Measurements from ENCODE around the gene MYBPHL. TPM values are rescaled to one million over a fixed set of nuclear protein-coding genes. Genes with fewer than 3 reads are reported as not detected.

The MYBPHL gene
- total RNA-seq, 2 donors from 2014 or later: 0.29 TPM; not detected in 1

DNA sequence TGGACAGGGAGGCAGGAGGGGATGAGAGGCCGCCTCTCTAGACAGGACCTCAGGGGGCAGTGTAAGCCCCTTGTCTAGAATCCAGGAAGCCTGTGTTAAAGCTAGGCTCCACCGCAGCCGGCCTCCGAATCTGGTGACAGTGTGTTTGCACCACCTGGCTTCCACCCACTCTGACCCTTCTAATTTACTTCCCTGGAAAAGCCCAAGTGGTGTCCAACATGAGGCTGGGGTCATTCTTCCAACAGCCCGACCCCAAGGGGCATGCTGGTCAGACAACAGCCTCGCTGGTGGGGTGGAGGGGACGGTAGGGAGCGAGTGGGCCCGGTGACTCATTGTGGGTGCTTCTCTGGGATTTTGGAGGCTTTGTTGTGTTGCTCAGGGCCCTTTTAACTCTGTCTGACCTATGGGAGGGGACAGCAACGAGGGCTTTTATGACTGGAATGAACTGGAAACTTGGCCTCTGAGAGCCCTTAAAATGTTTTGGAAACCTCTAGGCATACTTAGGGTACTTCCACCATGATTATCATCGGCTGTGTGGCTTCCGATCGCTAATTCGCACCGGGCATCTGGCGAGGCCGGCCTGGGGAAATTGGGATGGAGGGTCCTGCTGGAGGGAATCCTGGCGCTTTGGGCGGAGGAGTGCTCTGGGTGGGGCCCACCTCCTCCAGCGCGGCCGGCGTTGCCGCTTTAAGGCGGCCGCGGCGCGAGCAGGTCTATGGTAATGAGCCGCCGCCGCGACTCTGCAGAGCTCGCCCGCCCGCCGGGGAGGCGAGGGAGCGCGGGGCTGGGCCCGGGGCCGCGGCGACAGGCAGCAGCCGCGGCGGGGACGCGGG is 57.8 kb downstream of the MYBPHL start, which contains the start of gene CELSR2:
Gene CELSR2 (plus strand): TSS at position 743 of the 833 bp plus-strand sequence. CDS start 541 bp downstream, outside the sequence.
- intact Hi-C loops (cut with DNase I): no loop called here

DNA sequence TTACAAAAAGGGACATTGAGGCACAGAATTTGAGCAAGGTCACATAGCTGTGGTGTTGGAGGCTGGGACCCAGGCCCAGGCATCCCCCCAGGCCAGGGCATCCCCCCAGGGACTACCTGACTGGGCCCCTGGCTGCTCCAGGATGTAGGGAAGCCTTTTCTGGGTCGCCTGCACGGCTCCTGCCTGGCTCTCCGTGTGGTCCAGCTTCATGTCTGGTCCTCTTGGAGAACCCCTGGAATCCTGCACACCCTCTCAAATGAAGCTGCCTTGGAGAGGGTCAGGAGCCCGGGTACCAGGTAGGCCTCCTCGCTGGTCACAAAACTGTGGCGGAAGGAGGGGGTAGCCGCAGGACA is 58.4 kb downstream of the MYBPHL start:
- DNase-seq (ENCODE audit: low spot score): peak; percentile 58
- intact Hi-C loops (cut with DNase I): no loop called here

More for the DNA sequence above, 57.8 kb downstream of the MYBPHL start, which contains the start of gene CELSR2:
- DNase-seq (ENCODE audit: low spot score): peak; percentile 85

DNA sequence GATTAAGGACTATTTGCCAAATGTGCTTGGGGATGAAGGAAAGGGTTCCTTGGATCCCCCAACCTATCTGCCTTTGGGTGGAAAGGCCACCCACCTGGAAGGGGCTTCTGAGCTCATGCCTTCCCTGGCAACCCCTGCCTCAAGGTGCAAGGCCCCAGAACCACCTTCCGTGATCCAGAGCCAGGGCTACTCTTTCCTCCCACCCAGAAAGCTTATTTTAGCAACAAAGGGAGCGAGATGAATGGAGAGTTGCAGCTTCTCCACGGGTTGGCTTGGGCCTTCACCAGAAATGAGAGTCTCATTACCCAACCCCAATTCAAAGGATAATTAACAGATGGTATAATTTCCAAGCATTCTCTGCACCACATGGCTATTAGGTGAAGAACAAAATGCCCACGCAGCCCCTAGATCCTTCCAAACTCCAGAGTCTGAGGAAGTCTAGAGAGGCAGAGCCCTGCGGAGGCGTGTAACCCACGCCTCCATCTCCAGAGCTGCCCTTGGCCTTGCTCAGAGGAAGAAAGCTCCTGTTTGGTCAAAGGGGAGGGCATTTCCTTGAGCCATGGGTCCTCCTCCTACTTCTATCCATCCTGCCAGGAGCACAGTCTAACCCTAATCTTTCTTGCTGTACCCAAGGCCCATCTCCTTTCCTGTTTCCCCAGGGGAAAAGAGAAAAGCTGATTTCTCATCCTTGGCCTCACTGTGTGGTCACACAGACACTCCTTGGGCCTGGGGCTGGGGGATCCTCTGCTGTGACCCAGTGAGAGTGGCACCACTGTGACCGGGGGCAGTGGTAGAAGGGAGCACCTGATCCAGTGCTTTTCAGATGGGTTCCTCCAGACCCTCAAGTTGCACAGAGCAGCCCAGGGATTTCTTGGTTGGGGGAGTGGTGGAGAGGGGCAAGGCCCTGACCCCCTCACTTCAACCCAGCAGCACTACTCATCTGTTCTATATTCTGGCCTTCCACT is 59.1 kb downstream of the MYBPHL start:
- no peak for DNase-seq (ENCODE audit: low spot score)
- intact Hi-C loops (cut with DNase I): no loop called here

DNA sequence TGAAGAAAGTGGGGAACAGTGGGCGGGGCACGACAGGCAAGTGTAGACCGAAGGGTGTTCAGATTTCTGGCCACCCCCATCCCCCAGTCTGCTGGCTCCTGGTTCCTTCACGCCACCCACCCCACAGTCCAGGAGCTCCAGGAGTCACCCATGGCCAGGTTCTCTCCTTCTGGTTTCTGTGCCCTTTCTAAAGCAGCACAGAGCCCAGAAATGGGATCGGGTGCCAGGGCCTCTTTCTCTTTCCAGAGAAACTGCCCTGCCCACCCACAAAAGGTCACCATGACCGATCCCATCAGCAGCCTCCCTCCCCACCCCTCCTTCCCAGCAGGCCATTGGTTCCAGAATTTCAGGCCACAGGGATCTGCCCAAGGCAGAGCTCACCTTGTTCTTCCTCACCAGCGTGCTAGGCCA is 60.7 kb downstream of the MYBPHL start:
- DNase-seq (ENCODE audit: low spot score): no peak

DNA sequence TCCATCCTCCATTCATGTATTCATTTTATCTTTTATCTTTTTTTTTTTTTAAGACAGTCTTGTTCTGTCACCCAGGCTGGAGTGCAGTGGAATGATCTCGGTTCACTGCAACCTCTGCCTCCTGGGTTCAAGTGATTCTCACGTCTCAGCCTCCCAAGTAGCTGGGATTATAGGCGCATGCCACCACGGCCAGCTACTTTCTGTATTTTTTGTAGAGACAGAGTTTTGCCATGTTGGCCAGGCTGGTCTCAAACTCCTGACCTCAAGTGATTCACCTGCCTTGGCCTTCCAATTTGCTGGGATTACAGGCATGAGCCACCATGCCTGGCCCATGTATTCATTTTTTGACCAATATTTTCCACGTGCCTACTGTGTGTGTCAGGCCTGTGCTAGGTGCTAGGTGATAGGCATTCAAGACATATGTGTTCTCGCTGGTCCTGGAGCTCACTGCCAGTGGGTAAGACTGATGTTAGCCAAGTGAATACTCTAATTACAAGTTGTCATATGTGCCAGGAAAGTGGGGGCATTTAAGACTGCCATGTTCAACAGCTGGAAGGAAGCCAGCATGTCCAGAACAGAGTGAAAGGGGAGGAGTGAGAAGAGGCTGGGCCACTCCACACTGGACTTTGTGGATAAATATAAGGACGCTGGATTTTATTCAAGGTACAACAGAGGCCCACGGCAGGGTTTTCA is 62.8 kb downstream of the MYBPHL start:
- no peak for DNase-seq (ENCODE audit: low spot score)
- intact Hi-C loops (cut with DNase I): no loop called here

More for the DNA sequence above, 60.7 kb downstream of the MYBPHL start:
- intact Hi-C loops (cut with DNase I): no loop called here

DNA sequence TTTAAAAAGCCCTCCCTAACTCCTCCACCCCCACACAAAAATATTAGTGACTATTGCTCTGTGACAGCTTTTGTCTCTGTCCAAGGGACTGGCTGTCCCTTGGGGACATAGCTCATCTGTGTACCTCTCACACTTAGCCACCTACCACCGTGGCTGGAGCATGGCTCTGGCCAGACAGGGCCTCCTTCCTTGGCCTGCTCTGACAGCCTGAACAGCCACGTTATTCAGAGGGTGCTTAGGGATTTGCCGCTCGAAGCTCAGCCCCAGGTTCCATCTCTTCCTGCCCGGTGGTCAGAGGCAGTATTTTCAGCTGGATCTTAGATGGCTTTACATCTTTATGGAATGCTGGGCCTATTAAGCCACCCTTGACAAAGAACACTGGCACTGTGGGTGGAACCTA is 63.6 kb downstream of the MYBPHL start:
- DNase-seq (ENCODE audit: low spot score): no peak
- intact Hi-C loops (cut with DNase I): no loop called here

DNA sequence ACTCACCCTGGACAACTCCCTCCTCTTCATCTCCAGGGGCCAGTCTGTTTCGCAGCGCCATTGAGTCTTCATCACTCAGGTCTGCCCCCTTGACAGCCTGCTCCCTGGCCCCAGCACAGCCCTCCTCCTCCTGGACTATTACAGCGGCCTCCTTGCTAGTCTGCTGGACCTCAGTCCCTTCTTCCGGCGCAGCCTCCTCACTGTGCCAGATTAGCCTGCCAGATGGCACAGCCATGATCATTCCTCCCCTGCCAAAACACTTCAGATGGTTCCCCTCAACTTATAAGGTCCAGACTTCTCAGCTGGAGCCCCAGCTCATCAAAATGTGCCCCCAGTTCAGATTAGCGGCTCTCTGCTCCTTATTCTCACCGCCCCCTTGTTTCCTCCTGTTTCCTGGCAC is 64.4 kb downstream of the MYBPHL start:
- intact Hi-C loops (cut with DNase I): no loop called here
- DNase-seq (ENCODE audit: low spot score): no peak

Other genes starting within 250 kb of the MYBPHL start
- 10 to 100 TPM; 63.3 to 99.1 TPM for gene TAF13, start 231.0 kb downstream of the MYBPHL start, total RNA-seq
- gene TMEM167B, start 216.2 kb downstream of the MYBPHL start, total RNA-seq: 10 to 100 TPM; 33.6 to 33.9 TPM
- gene ELAPOR1, start 192.9 kb downstream of the MYBPHL start, total RNA-seq: under 1 TPM; 0.38 to 0.56 TPM
- gene SARS1, start 93.1 kb downstream of the MYBPHL start, total RNA-seq: 100 to 1,000 TPM; 131 to 132 TPM
- 1 to 10 TPM; 2.8 to 3.3 TPM for gene CELSR2, start 57.5 kb downstream of the MYBPHL start, total RNA-seq
- gene PSRC1, start 23.9 kb downstream of the MYBPHL start, total RNA-seq: 1 to 10 TPM; 1.7 to 2.2 TPM
- gene SORT1, start 90.9 kb upstream of the MYBPHL start, total RNA-seq: 100 to 1,000 TPM; 102 to 125 TPM
- gene PSMA5, start 119.4 kb upstream of the MYBPHL start, total RNA-seq: 10 to 100 TPM; 43.3 to 51.2 TPM
- gene SYPL2, start 159.5 kb upstream of the MYBPHL start, total RNA-seq: 1 to 10 TPM; 2.1 to 9.0 TPM
- 1 to 10 TPM; 2.7 to 3.3 TPM for gene ATXN7L2, start 176.9 kb upstream of the MYBPHL start, total RNA-seq
- 10 to 100 TPM; 10.5 to 11.3 TPM for gene CYB561D1, start 187.1 kb upstream of the MYBPHL start, total RNA-seq
- gene AMIGO1, start 202.7 kb upstream of the MYBPHL start, total RNA-seq: 1 to 10 TPM; 3.6 to 5.2 TPM
- not detected for gene GPR61, start 232.9 kb upstream of the MYBPHL start, total RNA-seq
- gene GNAI3, start 241.6 kb upstream of the MYBPHL start, total RNA-seq: 1 to 10 TPM; 6.8 to 7.5 TPM